GM12801 (cell line): ENCODE results near the gene KDM4C.

Source experiments
- CTCF ChIP-seq: IDR thresholded peaks from one replicate; pipeline ENCODE4 v1.5.1; 2011; ENCODE audit warnings: control low read depth; ENCODE audit not compliant: insufficient read length; ENCODE audit errors: extremely low read depth

Gene KDM4C

DNA sequence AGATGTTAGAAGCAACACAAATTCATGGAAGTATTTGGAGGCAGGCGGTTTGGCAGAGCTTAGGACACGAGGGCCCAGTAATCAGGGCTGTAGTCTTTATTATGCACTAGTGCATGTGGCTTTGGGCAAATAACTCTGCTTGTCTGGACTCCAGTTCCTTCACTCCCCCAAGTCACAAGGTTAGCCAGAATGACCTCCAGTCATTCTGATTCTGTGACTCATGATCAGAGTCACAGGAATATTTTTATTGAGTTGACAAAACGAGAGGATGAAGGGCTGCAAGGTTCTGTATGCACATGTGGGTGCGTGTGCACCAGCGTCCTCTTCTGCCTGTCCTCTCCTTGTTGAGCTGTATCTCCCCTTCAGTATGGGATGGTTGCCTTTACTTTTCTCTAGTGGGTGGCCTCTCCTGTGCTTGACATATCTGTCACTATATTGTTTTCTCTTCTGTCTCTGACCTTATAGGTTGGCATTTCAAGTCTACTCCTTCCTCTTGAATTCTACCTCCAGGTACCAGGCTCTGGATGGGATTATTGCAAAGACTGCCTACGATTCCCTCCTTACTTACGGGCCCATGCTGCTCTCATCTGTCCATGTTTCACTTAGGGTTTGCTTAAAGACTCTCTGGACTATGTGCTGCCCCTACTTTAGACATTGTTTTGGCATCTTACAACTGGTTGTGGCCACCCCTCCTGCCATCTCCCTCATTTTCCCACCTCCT lies 94.6 kb downstream of the KDM4C start:
- no peak for TF ChIP-seq CTCF

GRCh38 chr9:6855860-6856259 lies 98.1 kb downstream of the KDM4C start:
- no peak for TF ChIP-seq CTCF

DNA sequence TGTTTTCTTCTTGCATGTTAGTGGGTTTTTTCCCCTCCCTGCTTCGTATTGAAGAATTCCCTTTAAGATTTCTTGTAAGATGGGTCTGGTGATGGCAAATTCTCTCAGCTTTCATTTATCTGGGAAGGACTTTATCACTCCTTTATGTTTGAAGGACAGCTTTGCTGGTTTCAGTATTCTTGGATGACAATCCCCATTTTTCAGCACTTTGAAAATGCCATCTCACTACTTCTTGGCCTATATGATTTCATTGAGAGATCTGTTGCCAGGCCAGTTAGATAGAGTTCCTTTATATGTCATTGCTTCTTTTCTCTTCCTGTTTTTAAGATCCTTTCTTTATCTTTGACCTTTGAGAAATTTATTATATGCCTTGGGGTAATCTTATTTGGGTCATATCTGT lies 106.3 kb downstream of the KDM4C start:
- TF ChIP-seq CTCF: no peak

DNA sequence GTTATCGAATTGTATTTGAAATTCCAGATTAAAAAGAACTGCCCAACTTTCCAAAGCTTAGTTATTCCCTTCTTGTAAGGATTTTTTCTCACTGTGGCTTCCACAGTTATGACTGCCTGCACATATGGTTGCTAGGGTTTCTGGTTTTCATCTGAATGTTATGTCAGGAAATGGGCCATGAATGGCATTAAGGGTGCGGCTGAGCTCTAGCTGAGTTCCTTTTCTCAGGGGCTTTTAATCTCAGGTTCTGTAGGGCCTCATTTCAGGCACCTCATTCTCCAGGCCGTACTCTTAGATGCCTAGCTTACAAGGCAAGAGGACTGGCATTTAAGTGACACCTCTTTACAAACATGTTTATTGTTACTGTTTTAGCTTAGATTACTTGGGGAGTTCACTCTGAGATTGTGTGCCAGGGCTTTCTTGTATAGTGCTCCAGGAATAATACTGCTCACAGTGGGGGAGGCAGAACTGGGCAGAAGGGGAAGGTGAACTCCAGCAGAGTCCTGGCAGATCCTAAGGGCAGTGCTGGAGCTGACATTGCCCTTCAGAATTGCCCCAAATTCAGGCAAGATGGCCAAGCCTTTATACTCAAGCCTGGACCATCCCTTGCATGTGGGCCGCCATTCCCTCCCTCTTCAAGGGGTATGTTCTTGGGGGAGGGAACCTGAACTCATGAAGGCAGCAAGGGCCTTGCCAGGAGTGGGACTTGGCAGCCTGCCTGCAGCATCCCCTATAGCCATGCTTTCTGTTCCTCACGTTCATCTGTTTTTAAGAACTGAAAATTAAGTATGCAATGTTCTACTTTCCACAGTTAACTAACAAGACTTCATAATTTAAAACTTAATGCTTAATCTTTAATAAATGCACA lies 111.5 kb downstream of the KDM4C start:
- no peak for TF ChIP-seq CTCF

DNA sequence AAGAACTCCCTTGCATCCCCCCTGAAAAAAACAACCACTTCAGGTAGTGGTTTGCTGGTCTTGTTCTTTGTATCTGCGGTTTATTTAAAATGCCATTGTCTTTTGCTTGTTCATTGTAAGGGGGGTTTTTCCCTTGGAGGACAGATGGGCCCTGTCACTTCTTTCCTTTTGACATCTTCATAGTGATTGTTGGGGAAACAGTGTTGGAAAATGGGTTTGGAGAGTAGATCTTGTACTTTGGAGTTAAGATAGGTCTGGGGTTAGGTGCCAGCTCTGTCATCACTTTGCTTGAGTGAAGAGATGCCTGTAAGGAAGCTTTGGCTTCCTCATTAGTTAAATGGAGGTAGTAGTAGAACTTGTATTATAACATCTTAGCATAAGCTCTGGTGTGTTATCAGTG lies 112.4 kb downstream of the KDM4C start:
- no peak for TF ChIP-seq CTCF

DNA sequence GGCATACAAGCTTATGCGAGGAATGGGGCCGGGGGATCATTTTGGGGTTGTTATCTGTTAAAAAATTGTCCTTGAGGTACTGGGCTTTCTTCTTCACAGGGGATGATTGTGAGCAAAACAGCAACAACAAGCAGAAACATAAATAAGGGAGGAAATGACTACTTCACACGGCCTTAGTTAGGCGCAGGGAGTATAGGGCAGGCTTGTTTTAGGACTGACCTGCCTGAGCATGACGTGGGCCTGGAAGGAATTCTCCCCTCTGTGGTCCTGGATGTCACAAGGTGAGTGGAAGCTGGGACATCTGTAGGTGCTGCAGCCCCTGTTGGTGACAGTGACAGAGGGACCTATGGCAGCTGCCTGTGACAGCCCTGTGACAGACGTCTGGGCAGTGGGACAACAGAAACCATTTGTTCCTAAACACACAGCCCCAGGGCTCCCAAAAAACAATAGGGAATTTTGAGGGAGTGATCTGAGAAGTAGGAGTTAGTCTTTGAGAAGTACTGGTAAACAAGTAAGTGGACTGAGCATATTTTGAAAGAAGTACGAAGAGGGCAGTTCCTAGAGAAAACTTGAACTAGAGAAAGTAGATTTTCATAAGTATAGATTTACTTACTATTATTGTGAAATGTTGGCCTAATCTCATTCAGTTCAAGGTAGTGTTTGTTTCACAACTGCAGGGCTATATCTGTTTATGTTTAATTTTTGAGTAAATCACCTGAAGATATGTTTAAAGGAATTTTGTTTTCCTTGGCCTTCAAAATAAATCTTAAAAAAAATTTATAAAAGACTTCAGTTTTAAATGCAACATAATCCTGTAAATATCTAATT lies 113.1 kb downstream of the KDM4C start:
- TF ChIP-seq CTCF: no peak

GRCh38 chr9:6873857-6874256 lies 116.1 kb downstream of the KDM4C start:
- TF ChIP-seq CTCF: no peak
